Caco-2 (cell line): ENCODE data around the gene GLB1L2. TPM values are rescaled to one million over a fixed set of nuclear protein-coding genes. Genes with fewer than 3 reads are reported as not detected.

Source experiments
- BruUV-seq: library from RNA; stranded (reverse); fragments of 400-500 nt; replicated peaks from 2 replicates; lab custom pipeline; 2021; lab: Mats Ljungman, UMichigan
- CTCF ChIA-PET: fragments of 300-600 bp; sonication (Branson Sonifier 250); formaldehyde crosslinking; loops from one replicate; lab custom pipeline; 2022; ENCODE audit warnings: antibody characterized with exemption; lab: Charles Lee
- POLR2A ChIA-PET: fragments of 300-600 bp; sonication (Branson Sonifier 250); formaldehyde crosslinking; loops from one replicate; lab custom pipeline; 2022; ENCODE audit warnings: antibody characterized with exemption; lab: Charles Lee
- DNase-seq, 2 experiments: peaks; one replicate each; pipeline versions ENCODE4 v3.0.0 to v3.0.0-alpha.2; 2020 to 2022
- H3K27me3 ChIP-seq: replicated peaks from 2 replicates; pipeline ENCODE4 v1.6.0; 2011; ENCODE audit warnings: low read length; ENCODE audit not compliant: control insufficient read depth, insufficient read depth
- H3K36me3 ChIP-seq: 2 replicates; pipeline ENCODE4 v1.5.1; 2011; ENCODE audit warnings: low read length; ENCODE audit not compliant: control insufficient read depth, insufficient read depth
- H3K4me1 ChIP-seq: fragments of 250-450 bp; sonication (Bioruptor Pico); 2 replicates; pipeline ENCODE4 v1.5.1; 2020; ENCODE audit warnings: mild to moderate bottlenecking
- H3K4me3 ChIP-seq: 2 replicates; pipeline ENCODE4 v1.5.1; 2011; ENCODE audit warnings: low read depth, mild to moderate bottlenecking, control low read depth, low read length
- H3K9me3 ChIP-seq: fragments of 250-450 bp; sonication (Bioruptor Pico); 2 replicates; pipeline ENCODE4 v1.5.1; 2020; ENCODE audit warnings: mild to moderate bottlenecking, moderate library complexity
- H3K27ac Mint-ChIP-seq: one replicate; pipeline ENCODE4 v1.8.0; 2022; ENCODE audit warnings: mixed read lengths; ENCODE audit not compliant: unreplicated experiment
- H3K27me3 Mint-ChIP-seq: one replicate; pipeline ENCODE4 v1.8.0; 2022; ENCODE audit warnings: mixed read lengths; ENCODE audit not compliant: insufficient read depth, unreplicated experiment
- H3K36me3 Mint-ChIP-seq: one replicate; pipeline ENCODE4 v1.8.0; 2022; ENCODE audit warnings: mild to moderate bottlenecking, mixed read lengths; ENCODE audit not compliant: insufficient read depth, unreplicated experiment
- H3K4me1 Mint-ChIP-seq: one replicate; pipeline ENCODE4 v1.8.0; 2022; ENCODE audit warnings: low read depth, mixed read lengths; ENCODE audit not compliant: unreplicated experiment
- H3K4me3 Mint-ChIP-seq: one replicate; pipeline ENCODE4 v1.8.0; 2022; ENCODE audit warnings: mild to moderate bottlenecking, moderate library complexity, mixed read lengths; ENCODE audit not compliant: unreplicated experiment
- H3K9me3 Mint-ChIP-seq: one replicate; pipeline ENCODE4 v1.8.0; 2022; ENCODE audit warnings: mixed read lengths; ENCODE audit not compliant: unreplicated experiment
- CTCF ChIP-seq, 2 experiments: fragments of 200-600 bp in 1 of 2; IDR thresholded peaks; 1 replicate in 1 of 2; 2 replicates in 1 of 2; pipeline versions ENCODE4 v1.5.1 to v1.8.0; 2011 to 2022; ENCODE audit warnings: antibody characterized with exemption in 1 of 2, control low read depth in 1 of 2, inconsistent platforms in 1 of 2, low read depth in 1 of 2, low read length in 1 of 2, mild to moderate bottlenecking in 1 of 2, moderate library complexity in 1 of 2; ENCODE audit not compliant: insufficient read depth in 1 of 2, severe bottlenecking in 1 of 2, unreplicated experiment in 1 of 2
- intact Hi-C: fragments of 100-400 bp; cut with micrococcal nuclease; formaldehyde crosslinking; loops from one replicate; pipeline ENCODE4 v1.10.0; 2022; ENCODE audit not compliant: unreplicated experiment
- total RNA-seq: library from RNA; stranded (reverse); gene quantifications from 2 replicates; pipeline ENCODE4 v1.2.3, GENCODE V29; 2022

The GLB1L2 gene
- total RNA-seq, 1 experiment from 2014 or later: 15.8 TPM

- Histone ChIP-seq H3K9me3 (no peaks in the 10 kb centered on the region), H3K4me1 (no peaks in the 10 kb centered on the region), H3K36me3 (no peaks in the 10 kb centered on the region), H3K27me3 (no peaks in the 10 kb centered on the region), H3K4me3 (no peak overlapping the region)
- Mint-ChIP-seq H3K9me3 (no peaks in the 10 kb centered on the region), H3K36me3 (no peaks in the 10 kb centered on the region), H3K27me3 (no peaks in the 10 kb centered on the region), H3K4me1 (no peaks in the 10 kb centered on the region), H3K4me3 (no peak overlapping the region), H3K27ac (no peak overlapping the region)
- ChIA-PET CTCF (no interaction called here), POLR2A (no interaction called here)
- intact Hi-C loops: no loop called here
- no TSS peak for BruUV-seq
- TF ChIP-seq CTCF (IDR thresholded peaks at IDR 0.05; ENCODE audit: insufficient read depth in 1 of 2, low read depth in 1 of 2, low read length in 1 of 2, severe bottlenecking in 1 of 2, unreplicated experiment in 1 of 2): no peak
- DNase-seq: no peak
Measured at GRCh38 chr11:134369656-134370525, 38.1 kb downstream of the GLB1L2 start.

- Mint-ChIP-seq H3K4me3 (no peak overlapping the region), H3K27ac (no peak overlapping the region)
Measured at GRCh38 chr11:134370526-134371435, 39.0 kb downstream of the GLB1L2 start.

More at GRCh38 chr11:134370526-134371435, 39.0 kb downstream of the GLB1L2 start:
- no TSS peak for BruUV-seq
- no peaks in the 10 kb centered on the region for H3K27me3 Mint-ChIP-seq
- DNase-seq: no peak
- no peaks in the 10 kb centered on the region for H3K36me3 Mint-ChIP-seq
- Histone ChIP-seq H3K9me3 (no peaks in the 10 kb centered on the region), H3K4me1 (no peaks in the 10 kb centered on the region), H3K27me3 (no peaks in the 10 kb centered on the region), H3K4me3 (no peak overlapping the region), H3K36me3 (no peaks in the 10 kb centered on the region)
- H3K4me1 Mint-ChIP-seq: no peaks in the 10 kb centered on the region
- ChIA-PET CTCF (no interaction called here), POLR2A (no interaction called here)
- TF ChIP-seq CTCF (IDR thresholded peaks at IDR 0.05; ENCODE audit: insufficient read depth in 1 of 2, low read depth in 1 of 2, low read length in 1 of 2, severe bottlenecking in 1 of 2, unreplicated experiment in 1 of 2): no peak
- H3K9me3 Mint-ChIP-seq: no peaks in the 10 kb centered on the region
- intact Hi-C loops: no loop called here
